Mesenteric fat pad (tissue), 1 donor: ENCODE data around the gene DHTKD1. TPM values are rescaled to one million over a fixed set of nuclear protein-coding genes. Genes with fewer than 3 reads are reported as not detected.
A peak's percentile ranks its signal among the peaks of the same experiment; 100 is the strongest.

Experiments used
- DNase-seq: peaks from one replicate; pipeline ENCODE4 v3.0.0-alpha.2; 2020; ENCODE audit warnings: low spot score
- long read RNA-seq: library from polyadenylated mRNA; unstranded; transcript quantifications from one replicate; pipeline ENCODE4 v2.0.0, GENCODE V29; 2020
- total RNA-seq: library from RNA; stranded (reverse); fragmentation: NEBNext Ultra II Directional; extraction: Animal tissue kit (Norgen Biotek cat#: 25700); gene quantifications from one replicate; pipeline ENCODE4 v1.2.1, GENCODE V29; 2021
- donor health status: DM: yes; HTN: yes; CAD: no.

Gene DHTKD1
- 21.5 TPM for total RNA-seq
- long read RNA-seq, full-length matches to known transcripts: 47 of 79 reads
- long read RNA-seq, partial matches to known transcripts: 11 of 79 reads
- long read RNA-seq, other reads (novel, unspliced or antisense): 21 of 79 reads

- peak; percentile 100 for DNase-seq
Measured at GRCh38 chr10:12068449-12069269, at the start of gene DHTKD1. Gene DHTKD1, plus strand, starts transcription at chr10:12068954. Its CDS starts 80 bp downstream, at chr10:12069034.

- DNase-seq: no peak
Measured at GRCh38 chr10:12019283-12019971, 49.3 kb upstream of the DHTKD1 start.

GRCh38 chr10:12020574-12020973, 48.2 kb upstream of the DHTKD1 start:
- DNase-seq: no peak

GRCh38 chr10:12022580-12023257, 46.0 kb upstream of the DHTKD1 start:
- no peak for DNase-seq

- no peak for DNase-seq
Measured at GRCh38 chr10:12025591-12025990, 43.2 kb upstream of the DHTKD1 start.

- DNase-seq: no peak
Measured at GRCh38 chr10:12027539-12027938, 41.2 kb upstream of the DHTKD1 start.

- no peak for DNase-seq
Measured at GRCh38 chr10:12031404-12031803, 37.4 kb upstream of the DHTKD1 start.

- DNase-seq: no peak
Measured at GRCh38 chr10:12036073-12036655, 32.6 kb upstream of the DHTKD1 start.

GRCh38 chr10:12041766-12042408, 26.9 kb upstream of the DHTKD1 start:
- no peak for DNase-seq

GRCh38 chr10:12042409-12042796, 26.4 kb upstream of the DHTKD1 start:
- DNase-seq: peak; percentile 90

GRCh38 chr10:12042797-12043651, 25.7 kb upstream of the DHTKD1 start, which contains the start of gene UPF2:
Gene UPF2, minus strand, starts transcription at chr10:12042809. Its CDS starts 7,386 bp downstream, at chr10:12035423.
- DNase-seq: peak; percentile 99

- no peak for DNase-seq
Measured at GRCh38 chr10:12045596-12045995, 23.2 kb upstream of the DHTKD1 start.

- no peak for DNase-seq
Measured at GRCh38 chr10:12048547-12048946, 20.2 kb upstream of the DHTKD1 start.

- DNase-seq: no peak
Measured at GRCh38 chr10:12050528-12050927, 18.2 kb upstream of the DHTKD1 start.

- DNase-seq: no peak
Measured at GRCh38 chr10:12051241-12051640, 17.5 kb upstream of the DHTKD1 start.

- no peak for DNase-seq
Measured at GRCh38 chr10:12055732-12056131, 13.0 kb upstream of the DHTKD1 start.

GRCh38 chr10:12056748-12057147, 12.0 kb upstream of the DHTKD1 start:
- no peak for DNase-seq

GRCh38 chr10:12061124-12061523, 7.6 kb upstream of the DHTKD1 start:
- DNase-seq: no peak

- DNase-seq: peak; percentile 26
Measured at GRCh38 chr10:12062754-12063482, 5.8 kb upstream of the DHTKD1 start.
